Superior temporal gyrus (tissue), 1 donor: ENCODE data around the gene SLFN14.
"Not testable (repeated sequence)": the region's sequence is repeated elsewhere in the genome, so short reads cannot be mapped to it uniquely, and the experiment has no call there.

Source experiments
- DNase-seq: peaks from one replicate; pipeline ENCODE4 v3.0.0-alpha.2; 2016; ENCODE audit errors: extremely low spot score

Gene SLFN14

GRCh38 chr17:35560703-35561102 lies at the start of gene SLFN14:
Gene SLFN14, minus strand, starts transcription at chr17:35560819. Its CDS starts 2,757 bp downstream, at chr17:35558062.
- no peak for DNase-seq

GRCh38 chr17:35609831-35610230 lies 49.2 kb upstream of the SLFN14 start:
- DNase-seq: no peak

GRCh38 chr17:35607239-35607847 lies 46.7 kb upstream of the SLFN14 start:
- no peak for DNase-seq

- no peak for DNase-seq
Measured at GRCh38 chr17:35605678-35606077, 45.1 kb upstream of the SLFN14 start.

- no peak for DNase-seq
Measured at GRCh38 chr17:35603674-35604073, 43.1 kb upstream of the SLFN14 start.

- no peak for DNase-seq
Measured at GRCh38 chr17:35597604-35598003, 37.0 kb upstream of the SLFN14 start.

- DNase-seq: no peak
Measured at GRCh38 chr17:35596530-35597233, 36.1 kb upstream of the SLFN14 start.

GRCh38 chr17:35596072-35596471 lies 35.5 kb upstream of the SLFN14 start:
- DNase-seq: no peak

GRCh38 chr17:35588196-35588920 lies 27.7 kb upstream of the SLFN14 start:
- DNase-seq: no peak

GRCh38 chr17:35587074-35587961 lies 26.7 kb upstream of the SLFN14 start, which contains the start of gene AP2B1:
Gene AP2B1, plus strand, starts transcription at chr17:35587322. Its CDS starts 6,709 bp downstream, at chr17:35594031.
- DNase-seq: peak; percentile 96

GRCh38 chr17:35586569-35587073 lies 26.0 kb upstream of the SLFN14 start:
- DNase-seq: no peak

GRCh38 chr17:35584061-35584460 lies 23.4 kb upstream of the SLFN14 start:
- no peak for DNase-seq

GRCh38 chr17:35578929-35579432 lies 18.4 kb upstream of the SLFN14 start:
- DNase-seq: peak; percentile 38

- DNase-seq: peak; percentile 98
Measured at GRCh38 chr17:35578197-35578928, 17.7 kb upstream of the SLFN14 start, which contains the start of gene PEX12. Gene PEX12, minus strand, starts transcription at chr17:35578571. Its CDS starts 550 bp downstream, at chr17:35578021.

- DNase-seq: no peak
Measured at GRCh38 chr17:35577830-35578196, 17.2 kb upstream of the SLFN14 start.

GRCh38 chr17:35575759-35576158 lies 15.1 kb upstream of the SLFN14 start:
- no peak for DNase-seq

GRCh38 chr17:35569405-35569804 lies 8.8 kb upstream of the SLFN14 start:
- no peak for DNase-seq

- no peak for DNase-seq
Measured at GRCh38 chr17:35568561-35568960, 7.9 kb upstream of the SLFN14 start.

- DNase-seq: no peak
Measured at GRCh38 chr17:35566968-35567367, 6.3 kb upstream of the SLFN14 start.

GRCh38 chr17:35563181-35563580 lies 2.6 kb upstream of the SLFN14 start:
- DNase-seq: not testable (repeated sequence)
